ENCODE results near the gene FBRS. TPM values are rescaled to one million over a fixed set of nuclear protein-coding genes. Genes with fewer than 3 reads are reported as not detected.

The FBRS gene
- total RNA-seq, 1 donor from 2014 or later, result 66.7 TPM

DNA sequence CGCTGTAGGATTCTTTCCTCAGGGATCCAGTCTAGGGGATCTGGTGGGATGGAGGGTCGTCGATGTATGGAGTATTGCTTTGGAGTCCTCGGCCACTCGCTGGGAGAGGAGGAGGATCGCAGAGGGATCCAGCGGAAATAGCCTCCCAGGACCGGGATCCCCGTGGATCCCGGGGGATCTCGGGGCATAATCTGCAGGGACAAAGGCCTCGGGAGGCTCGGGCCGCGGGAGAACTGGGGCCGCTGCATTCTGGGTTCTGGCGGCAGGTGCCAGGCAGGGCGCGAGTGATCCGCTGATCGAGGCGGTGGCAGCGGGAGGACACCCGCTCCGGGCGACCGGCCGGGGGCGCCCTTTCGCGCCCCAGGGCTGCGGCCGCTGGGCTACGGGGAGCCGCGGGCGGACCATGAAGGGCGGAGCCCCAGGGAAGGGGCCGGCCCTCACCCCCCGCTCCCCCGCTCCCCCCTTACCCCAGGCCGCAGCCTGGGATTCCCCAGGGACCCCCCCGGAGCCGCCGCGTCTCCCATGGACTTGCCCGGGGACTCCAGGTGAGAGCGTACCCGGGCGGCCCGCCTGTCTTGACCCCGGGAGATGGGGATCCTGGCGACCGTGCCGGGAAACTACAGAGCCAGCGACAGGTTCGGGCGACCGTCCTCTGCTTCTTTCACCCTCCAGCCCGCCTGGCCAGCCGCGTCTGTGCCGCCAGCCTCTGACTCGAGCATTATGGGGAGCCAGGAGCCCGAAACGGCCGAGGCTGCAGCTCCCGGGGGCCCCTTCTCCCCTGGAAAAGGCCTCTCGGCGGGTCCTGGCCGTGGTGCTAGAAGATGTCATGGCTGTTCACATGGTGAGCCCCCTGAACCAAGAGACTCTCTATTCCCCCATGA lies 6.9 kb upstream of the FBRS start:
- TF ChIP-seq, protein P1, sequence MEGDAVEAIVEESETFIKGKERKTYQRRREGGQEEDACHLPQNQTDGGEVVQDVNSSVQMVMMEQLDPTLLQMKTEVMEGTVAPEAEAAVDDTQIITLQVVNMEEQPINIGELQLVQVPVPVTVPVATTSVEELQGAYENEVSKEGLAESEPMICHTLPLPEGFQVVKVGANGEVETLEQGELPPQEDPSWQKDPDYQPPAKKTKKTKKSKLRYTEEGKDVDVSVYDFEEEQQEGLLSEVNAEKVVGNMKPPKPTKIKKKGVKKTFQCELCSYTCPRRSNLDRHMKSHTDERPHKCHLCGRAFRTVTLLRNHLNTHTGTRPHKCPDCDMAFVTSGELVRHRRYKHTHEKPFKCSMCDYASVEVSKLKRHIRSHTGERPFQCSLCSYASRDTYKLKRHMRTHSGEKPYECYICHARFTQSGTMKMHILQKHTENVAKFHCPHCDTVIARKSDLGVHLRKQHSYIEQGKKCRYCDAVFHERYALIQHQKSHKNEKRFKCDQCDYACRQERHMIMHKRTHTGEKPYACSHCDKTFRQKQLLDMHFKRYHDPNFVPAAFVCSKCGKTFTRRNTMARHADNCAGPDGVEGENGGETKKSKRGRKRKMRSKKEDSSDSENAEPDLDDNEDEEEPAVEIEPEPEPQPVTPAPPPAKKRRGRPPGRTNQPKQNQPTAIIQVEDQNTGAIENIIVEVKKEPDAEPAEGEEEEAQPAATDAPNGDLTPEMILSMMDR (IDR thresholded peaks at IDR 0.05; ENCODE audit: partially characterized antibody, unreplicated experiment), result peak; percentile 65
- peaks cover 12% of the 10 kb centered on the region for H3K9me3 Mint-ChIP-seq (ENCODE audit: unreplicated experiment)
- H3K4me1 Mint-ChIP-seq (ENCODE audit: low read depth, unreplicated experiment), result peaks cover 10% of the 10 kb centered on the region
- H3K36me3 Mint-ChIP-seq (ENCODE audit: unreplicated experiment), result no peaks in the 10 kb centered on the region
- DNase-seq, result peak; percentile 78
- peak overlapping the region; percentile 98 for H3K4me3 Mint-ChIP-seq (ENCODE audit: unreplicated experiment)
- H3K27me3 Mint-ChIP-seq (ENCODE audit: unreplicated experiment), result peaks cover 9% of the 10 kb centered on the region
- H3K27ac Mint-ChIP-seq (ENCODE audit: unreplicated experiment), result peak overlapping the region; percentile 99

DNA sequence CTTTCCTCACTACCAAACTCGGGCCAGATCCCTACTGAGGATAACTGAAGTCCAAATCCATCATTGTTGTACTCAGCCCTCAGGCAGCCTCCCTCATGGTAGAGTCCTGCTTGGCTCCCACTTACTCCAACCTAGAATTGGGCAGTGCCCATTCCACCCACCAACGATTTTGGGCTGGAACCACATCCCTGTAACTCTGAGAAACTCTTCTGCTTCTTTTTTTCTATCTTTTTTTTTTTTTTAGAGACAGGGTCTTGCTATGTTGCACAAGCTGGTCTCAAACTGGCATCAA lies 6.3 kb upstream of the FBRS start:
- peak overlapping the region; percentile 94 for H3K4me3 Mint-ChIP-seq (ENCODE audit: unreplicated experiment)
- H3K27ac Mint-ChIP-seq (ENCODE audit: unreplicated experiment), result peak overlapping the region; percentile 85
- H3K27me3 Mint-ChIP-seq (ENCODE audit: unreplicated experiment), result peaks cover 10% of the 10 kb centered on the region
- H3K36me3 Mint-ChIP-seq (ENCODE audit: unreplicated experiment), result no peaks in the 10 kb centered on the region
- peaks cover 10% of the 10 kb centered on the region for H3K4me1 Mint-ChIP-seq (ENCODE audit: low read depth, unreplicated experiment)
- no peak for DNase-seq
- H3K9me3 Mint-ChIP-seq (ENCODE audit: unreplicated experiment), result peaks cover 12% of the 10 kb centered on the region
- TF ChIP-seq, protein P1 (IDR thresholded peaks at IDR 0.05; ENCODE audit: partially characterized antibody, unreplicated experiment), result no peak

DNA sequence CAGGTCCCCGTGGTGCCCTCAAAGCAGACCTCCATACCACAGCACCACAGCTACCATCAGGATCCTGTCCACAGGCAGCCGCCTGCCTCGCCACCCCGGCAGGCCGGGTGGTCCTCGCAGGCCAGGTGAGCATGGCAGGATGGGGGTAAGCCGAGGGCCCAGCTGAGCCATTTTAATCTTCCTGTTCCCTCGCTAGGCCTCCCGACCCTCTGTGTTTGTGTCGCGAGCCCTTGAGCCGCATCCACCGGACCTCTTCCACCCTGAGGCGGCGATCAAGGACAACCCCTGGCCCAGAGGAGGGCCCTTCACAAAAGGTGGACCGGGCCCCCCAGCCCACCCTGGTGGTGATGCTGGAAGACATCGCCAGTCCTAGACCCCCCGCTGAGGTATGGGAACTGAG lies 5.5 kb upstream of the FBRS start:
- peaks cover 14% of the 10 kb centered on the region for H3K27me3 Mint-ChIP-seq (ENCODE audit: unreplicated experiment)
- peaks cover 12% of the 10 kb centered on the region for H3K4me1 Mint-ChIP-seq (ENCODE audit: low read depth, unreplicated experiment)
- no peak for DNase-seq
- H3K9me3 Mint-ChIP-seq (ENCODE audit: unreplicated experiment), result peaks cover 17% of the 10 kb centered on the region
- peak overlapping the region; percentile 94 for H3K4me3 Mint-ChIP-seq (ENCODE audit: unreplicated experiment)
- H3K27ac Mint-ChIP-seq (ENCODE audit: unreplicated experiment), result no peak overlapping the region
- TF ChIP-seq, protein P1 (IDR thresholded peaks at IDR 0.05; ENCODE audit: partially characterized antibody, unreplicated experiment), result no peak
- H3K36me3 Mint-ChIP-seq (ENCODE audit: unreplicated experiment), result no peaks in the 10 kb centered on the region

DNA sequence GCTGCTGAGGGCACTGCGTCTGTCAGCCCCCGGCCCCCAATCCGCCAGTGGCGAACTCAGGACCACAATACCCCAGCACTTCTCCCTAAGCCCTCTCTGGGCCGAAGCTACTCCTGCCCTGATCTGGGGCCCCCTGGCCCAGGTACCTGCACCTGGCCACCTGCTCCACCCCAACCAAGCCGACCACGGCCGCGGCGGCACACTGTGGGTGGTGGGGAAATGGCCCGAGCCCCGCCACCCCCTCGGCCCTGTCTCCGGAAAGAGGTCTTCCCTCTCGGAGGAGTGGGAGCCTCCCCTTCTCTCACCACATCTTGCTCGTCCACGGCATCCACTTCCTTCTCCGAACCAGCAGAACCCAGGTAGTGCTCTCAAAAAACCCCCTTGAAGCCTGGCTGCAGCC lies 3.4 kb upstream of the FBRS start:
- Mint-ChIP-seq H3K4me1 (ENCODE audit: low read depth, unreplicated experiment) (peaks cover 12% of the 10 kb centered on the region), H3K9me3 (ENCODE audit: unreplicated experiment) (peaks cover 24% of the 10 kb centered on the region), H3K4me3 (ENCODE audit: unreplicated experiment) (no peak overlapping the region), H3K27ac (ENCODE audit: unreplicated experiment) (no peak overlapping the region), H3K36me3 (ENCODE audit: unreplicated experiment) (no peaks in the 10 kb centered on the region), H3K27me3 (ENCODE audit: unreplicated experiment) (peaks cover 21% of the 10 kb centered on the region)
- TF ChIP-seq, protein P1 (IDR thresholded peaks at IDR 0.05; ENCODE audit: partially characterized antibody, unreplicated experiment), result no peak
- DNase-seq, result no peak

DNA sequence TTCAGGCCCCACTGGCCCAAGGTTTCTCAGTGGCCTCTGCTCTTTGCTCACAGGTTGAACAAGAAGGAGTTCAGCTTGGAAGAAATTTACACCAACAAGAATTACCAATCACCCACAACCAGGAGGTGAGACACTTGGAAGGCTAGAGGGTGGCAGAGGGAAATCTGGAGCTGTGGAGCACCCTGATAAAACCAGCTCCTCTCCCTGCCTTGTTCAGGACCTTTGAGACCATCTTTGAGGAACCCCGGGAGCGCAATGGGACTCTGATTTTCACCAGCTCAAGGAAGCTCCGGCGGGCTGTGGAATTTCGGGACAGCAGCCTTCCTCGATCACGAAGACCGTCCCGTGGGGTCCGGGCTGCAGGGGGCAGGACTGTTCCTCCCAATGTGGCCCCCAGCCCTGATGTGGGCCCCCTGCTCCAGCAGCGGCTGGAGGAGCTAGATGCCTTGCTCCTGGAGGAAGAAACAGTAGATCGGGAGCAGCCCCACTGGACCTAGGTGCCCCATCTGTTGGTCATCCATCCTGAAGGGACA lies 2.4 kb upstream of the FBRS start:
- no peak for DNase-seq
- Mint-ChIP-seq H3K4me1 (ENCODE audit: low read depth, unreplicated experiment) (peaks cover 15% of the 10 kb centered on the region), H3K36me3 (ENCODE audit: unreplicated experiment) (peaks cover 4% of the 10 kb centered on the region), H3K4me3 (ENCODE audit: unreplicated experiment) (no peak overlapping the region), H3K27ac (ENCODE audit: unreplicated experiment) (no peak overlapping the region), H3K27me3 (ENCODE audit: unreplicated experiment) (peaks cover 19% of the 10 kb centered on the region), H3K9me3 (ENCODE audit: unreplicated experiment) (peaks cover 20% of the 10 kb centered on the region)
- TF ChIP-seq, protein P1 (IDR thresholded peaks at IDR 0.05; ENCODE audit: partially characterized antibody, unreplicated experiment), result no peak
